CD4-positive, alpha-beta T cell treated with Interleukin-12 subunit alpha and Interleukin-12 subunit beta, for 1 hour (primary cell): Measurements from ENCODE around the gene B3GALT2.

Source experiments
- DNase-seq: peaks from one replicate; pipeline ENCODE4 v3.0.0-alpha.2; 2020

Gene B3GALT2

DNA sequence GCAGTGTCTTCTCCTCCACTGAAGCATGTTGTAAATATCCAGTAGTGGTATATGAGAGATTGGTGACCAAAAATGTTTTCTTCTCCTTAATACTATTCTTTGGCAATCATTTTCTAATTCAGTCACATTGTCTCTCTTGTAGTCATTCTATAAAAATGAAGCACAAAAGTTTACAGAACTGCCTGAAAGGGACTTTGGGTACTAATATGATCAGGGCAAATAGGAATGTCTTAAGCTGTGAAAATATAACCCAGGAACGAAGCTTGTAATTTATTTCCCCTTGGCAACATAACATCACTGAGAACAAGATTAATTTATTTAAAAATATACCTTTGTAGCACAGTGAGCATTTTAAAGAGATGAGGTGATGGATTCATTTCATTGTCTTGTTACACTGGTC is 4.9 kb downstream of the B3GALT2 start:
- DNase-seq, result no peak

DNA sequence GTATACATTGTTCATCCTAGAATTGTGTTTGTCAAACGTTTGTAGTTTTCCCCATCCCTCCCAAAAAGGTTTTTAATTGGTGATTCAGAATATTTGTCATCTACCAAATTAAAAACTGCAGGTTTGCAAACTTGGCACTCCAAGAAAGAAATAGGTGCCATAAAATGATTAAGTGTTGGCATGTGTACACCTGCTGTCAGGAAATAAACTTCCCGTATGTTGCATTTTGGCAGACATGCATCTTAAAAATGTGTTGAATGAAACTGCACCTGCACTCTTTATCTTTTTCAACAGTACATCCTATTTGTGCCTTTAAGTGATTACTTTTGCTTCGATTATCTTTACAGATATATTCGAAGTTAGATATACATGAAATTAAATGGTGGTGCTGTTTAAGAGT is 7.3 kb downstream of the B3GALT2 start:
- DNase-seq, result no peak

DNA sequence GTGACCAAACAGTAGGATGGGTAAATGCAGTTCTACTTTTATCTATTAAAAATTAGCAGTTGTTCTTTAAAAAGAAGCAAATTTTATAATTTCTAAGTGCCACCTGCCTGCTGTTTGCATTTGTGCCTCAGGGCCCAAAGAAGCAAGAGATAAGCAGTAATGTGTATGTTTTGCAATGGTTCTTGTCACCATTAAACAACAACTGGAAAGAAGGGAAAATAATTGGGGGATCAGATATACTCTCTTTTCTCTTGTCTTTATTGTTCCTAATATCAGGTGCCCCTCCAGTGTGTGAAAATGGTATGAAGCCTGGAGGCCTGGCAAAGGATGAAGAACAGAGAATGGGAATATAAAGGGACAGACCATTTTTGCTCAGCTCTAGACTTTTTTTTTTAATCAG is 9.6 kb downstream of the B3GALT2 start:
- DNase-seq, result no peak

DNA sequence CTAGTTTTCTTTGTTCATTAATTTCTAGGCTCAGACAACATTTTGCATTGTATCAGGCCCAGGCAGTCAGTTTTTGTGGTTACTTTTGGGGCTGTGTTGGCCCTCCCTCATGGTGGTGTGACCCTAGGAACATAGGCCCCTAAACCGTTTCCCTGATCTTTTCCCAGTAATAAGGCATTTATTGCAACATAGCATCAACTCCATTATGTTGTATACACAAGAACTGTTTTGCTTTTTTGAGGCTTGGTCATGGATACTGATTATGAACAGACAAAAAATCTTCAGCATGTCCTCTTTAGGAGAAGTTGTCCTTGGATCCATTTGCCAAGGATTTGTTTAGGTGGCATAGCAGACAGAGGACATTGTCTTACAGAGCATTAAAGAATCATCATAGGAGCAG is 10.3 kb downstream of the B3GALT2 start:
- no peak for DNase-seq

DNA sequence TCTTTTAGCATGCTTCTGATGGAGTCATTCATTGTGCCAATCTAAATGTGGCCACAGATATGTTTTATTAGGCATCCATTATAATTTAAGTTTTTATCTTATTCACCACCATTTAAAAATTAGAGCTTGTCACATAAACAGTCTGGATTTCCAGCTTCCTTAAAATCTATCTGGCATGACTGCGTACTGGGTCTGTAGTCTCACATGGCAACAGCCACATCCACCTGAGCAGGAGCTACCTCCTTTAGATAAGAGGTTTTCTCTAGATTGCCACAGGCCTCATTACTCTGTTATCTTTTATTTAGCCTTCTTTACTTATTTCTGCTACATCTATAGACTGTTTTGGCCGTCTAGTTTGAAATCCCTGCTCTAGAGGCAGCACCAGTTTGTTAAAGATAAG is 29.1 kb downstream of the B3GALT2 start:
- no peak for DNase-seq

DNA sequence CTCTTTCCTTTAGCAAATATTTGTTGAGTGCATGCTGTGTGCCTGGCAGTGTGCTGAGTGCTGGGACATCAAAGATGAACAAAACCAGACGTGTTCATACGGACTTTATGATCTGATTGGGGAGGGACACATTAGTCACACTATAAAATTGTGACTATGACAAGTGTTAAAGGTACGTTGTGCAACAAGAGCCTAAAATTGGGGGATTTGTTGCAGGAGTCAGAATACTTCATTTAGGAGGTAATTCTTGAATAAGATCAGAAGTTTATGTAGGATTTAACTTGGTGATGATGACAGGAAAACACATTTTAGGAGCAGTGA is 29.6 kb downstream of the B3GALT2 start:
- no peak for DNase-seq

DNA sequence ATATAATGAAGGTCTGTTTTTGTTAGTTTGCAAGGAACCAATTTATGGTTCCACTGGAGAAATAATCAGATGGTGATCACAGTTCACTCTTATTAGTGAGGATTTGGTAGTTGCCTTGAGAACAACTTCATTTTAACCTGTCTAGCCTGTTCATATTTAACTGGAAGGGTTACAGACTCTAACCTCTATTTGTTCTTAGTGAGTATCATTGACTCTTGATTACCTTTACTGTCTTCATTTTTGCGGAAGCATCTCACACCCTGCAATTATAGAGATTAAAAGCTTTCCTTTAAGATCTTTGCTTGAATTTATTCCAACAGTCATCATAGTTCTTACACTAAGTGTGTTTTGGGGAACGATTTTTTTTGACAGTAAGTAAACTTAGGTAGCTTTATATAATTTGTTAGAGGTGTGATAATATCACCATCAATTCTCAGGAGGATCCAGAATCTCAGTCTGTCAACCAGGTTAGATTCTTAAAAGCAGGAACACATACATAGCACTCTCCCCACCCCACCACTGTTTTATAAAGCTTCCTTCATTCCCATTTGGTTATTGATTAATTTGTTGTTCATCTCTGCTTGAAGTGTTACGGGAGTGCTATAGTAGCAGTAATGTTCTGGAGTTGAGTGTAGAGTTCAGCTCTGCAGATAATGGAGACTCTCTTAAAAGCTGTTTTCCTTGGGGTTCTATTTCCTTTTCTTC is 30.1 kb downstream of the B3GALT2 start:
- no peak for DNase-seq

DNA sequence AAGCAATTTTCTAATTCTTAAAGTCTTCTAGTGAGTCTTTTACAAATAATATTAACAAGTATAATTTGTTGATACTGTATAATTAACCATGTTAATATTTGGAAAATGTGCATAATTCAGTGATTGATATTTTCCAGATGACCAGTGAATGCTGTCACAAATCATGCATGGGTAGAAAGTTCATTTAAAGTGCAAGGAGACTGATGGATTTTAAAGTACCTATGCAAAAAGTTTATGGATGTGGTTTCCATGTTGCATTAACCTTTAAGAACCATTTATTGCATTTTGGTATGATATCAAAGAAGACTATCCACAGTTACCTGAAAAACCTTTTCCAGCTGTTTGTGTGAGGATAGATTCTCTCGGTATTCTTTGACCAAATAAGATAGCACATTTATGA is 41.4 kb downstream of the B3GALT2 start:
- no peak for DNase-seq

DNA sequence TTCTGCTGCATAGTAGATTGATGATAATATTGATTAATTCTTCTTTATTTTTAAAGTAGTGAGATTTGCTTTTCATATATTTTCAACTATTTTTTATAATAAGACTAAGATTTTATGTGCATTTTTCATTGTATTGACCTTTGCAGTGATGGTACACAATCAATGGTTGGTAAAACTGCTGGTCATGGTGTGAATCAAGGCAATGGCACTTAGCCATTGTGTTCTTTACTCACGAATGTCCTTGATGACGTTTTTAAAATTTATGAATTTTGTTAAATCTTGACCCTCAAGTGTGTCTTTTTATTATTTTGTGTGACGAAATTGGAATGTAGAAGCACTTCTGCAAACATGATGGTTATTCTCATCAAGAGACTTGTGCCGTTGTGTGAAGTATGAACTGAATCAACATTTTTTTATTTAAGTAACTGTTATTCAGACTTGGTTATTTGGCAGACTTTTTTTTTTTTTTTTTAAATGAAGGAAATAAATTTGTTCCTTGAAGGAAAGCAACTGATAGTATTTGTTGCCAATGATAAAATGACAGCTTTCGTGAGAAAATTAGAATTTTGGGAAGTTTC is 42.0 kb downstream of the B3GALT2 start:
- no peak for DNase-seq

DNA sequence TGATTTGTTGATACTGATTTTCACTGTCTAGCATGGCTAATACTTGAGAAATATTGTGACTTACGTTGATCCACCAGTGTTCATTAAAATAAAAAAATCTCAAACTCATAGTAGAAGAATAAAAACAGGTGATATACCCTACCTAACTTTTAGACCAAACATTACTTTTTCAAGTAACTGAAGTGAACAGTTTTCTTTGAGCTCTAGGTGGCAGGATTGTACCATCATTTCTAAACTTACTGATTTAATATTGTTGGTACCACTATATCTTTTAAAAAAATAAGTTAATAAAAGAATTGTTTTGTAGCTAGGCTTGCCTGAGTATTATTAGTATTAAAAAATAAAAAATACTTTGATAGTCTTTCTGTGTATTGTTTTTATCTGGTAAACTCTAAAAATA is 43.1 kb downstream of the B3GALT2 start:
- peak; percentile 17 for DNase-seq

DNA sequence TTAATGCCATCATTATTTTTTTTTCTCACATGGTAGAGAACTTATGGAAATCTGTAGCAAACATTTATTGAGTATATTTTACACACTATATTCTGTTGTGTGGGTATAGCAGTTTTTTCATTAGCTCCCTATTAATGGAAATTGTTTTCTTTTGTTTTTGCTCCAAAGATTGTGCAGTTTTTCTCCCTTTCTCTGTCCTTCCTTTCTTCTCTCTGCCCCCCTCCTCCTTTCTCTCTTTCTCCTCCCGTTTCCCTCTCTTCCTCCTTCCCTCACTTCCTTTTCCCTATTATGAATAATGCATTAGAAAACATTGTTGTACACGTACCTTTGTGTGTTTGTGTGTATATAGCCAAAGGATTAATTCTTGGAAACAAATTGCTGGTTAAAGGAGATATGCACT is 44.0 kb downstream of the B3GALT2 start:
- no peak for DNase-seq

DNA sequence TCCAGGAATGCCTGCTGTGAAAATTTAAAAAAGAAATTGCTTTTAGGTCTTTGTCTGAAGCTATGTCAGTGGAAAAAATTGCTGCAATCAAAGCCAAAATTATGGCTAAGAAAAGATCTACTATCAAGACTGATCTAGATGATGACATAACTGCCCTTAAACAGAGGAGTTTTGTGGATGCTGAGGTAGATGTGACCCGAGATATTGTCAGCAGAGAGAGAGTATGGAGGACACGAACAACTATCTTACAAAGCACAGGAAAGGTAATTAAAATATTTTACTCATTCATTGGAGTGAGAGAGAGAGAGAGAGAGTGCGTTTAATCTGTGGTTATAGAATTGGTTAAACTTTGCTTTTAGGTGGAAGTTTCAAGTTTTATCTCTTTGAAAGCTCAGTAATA is 44.6 kb downstream of the B3GALT2 start:
- DNase-seq, result peak; percentile 18

DNA sequence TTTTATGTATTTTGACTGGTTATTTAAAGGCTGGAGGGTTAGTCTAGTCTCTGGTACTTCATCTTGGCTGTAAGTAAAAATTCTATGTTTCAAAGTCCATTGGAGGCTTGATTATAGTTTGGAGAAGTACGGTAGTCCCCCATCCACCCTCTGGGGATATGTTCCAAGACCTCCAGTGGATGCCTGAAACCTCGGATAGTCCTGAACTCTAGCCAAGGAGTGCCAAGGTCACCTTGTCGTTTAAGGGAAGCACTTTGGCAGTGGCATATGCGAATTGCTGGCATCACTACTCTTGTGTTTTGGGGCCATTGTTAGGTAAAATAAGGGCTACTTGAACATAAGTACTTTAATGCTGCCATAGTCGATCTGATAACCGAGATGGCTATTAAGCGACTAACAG is 46.2 kb downstream of the B3GALT2 start:
- no peak for DNase-seq

DNA sequence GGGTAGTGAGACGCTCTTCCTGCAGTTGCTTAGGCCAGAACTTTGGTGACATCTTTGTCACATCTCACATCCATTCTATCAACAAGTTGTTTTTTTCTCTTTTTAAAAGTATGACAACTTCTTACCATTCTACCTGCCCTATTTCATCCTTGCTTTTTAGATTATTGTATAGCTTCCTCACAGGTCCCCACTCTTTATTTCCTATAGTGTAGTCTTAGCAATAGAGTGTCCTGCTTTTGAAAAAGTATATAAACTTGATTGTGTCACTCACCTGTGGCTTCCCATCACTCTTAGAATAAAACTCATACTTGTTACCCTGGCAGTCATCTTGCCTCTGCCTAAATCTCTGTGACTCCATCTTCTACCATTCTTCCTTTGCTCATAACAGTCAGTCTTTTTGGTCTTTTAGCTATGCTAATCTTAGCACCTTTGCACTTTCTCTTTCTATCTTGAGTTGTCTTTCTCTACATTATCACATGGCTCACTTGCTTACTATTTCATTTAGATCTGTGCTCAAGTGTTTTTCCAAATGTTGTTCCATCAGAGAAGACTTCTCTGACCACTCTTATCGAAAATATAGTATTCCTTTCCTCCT is 55.0 kb downstream of the B3GALT2 start:
- DNase-seq, result no peak
